ENCODE measurements around the gene ANAPC1.
"Not testable (repeated sequence)": the region's sequence is repeated elsewhere in the genome, so short reads cannot be mapped to it uniquely, and the experiment has no call there.

Gene ANAPC1

DNA sequence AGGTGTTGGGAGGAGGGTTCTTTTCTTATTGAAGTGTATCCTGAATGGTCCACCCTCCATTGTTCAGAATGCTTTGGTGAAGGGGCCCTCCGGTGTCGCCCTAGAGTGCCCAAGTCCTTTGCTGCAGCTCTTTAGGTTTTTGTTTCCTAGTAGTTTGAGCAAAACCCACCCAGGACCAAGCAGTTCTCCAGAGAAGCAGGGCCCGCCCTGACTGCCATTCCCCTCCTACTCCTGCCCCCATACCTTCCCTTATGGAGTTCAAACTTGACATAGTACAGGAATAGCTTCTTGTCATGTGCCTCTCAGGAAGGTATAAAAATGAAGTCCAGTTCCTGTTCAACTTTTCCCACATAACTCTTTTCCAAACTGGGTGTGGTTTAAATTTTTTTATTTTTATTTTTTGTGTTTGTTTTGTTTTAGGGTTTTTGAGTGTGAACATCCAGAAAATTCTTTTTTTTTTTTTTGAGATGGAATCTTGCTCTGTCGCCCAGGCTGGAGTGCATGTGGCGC is 20.0 kb upstream of the ANAPC1 start:
- DNase-seq (ENCODE audit: low read depth), result no peak

DNA sequence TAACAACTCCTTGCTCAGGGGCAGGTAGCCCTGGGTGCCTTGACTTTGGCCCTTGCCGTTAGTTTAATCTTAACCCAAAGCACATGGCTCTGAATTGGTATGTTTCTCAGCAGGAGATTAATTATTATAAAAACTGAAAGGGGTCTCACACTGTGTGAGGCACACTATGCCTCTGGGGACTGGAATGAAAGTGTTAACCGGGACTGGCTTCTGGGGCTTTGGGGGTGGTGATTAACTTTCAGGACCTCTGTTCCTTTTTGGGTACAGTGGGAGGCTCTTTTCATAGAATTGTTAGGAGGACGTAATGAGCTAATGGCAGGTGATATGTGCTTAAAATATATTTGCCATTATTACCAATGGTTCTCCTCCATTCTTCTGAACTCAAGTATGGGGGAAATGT is 19.5 kb upstream of the ANAPC1 start:
- no peak for DNase-seq (ENCODE audit: low read depth)

- peak; percentile 50 for DNase-seq (ENCODE audit: low read depth)
Measured at GRCh38 chr2:111900859-111901258, 16.9 kb upstream of the ANAPC1 start.

- no peak for DNase-seq (ENCODE audit: low read depth)
Measured at GRCh38 chr2:111898703-111899514, 14.9 kb upstream of the ANAPC1 start.

- DNase-seq (ENCODE audit: low read depth), result peak; percentile 31
Measured at GRCh38 chr2:111897924-111898702, 14.1 kb upstream of the ANAPC1 start, which contains the start of gene MERTK. MERTK (plus strand) TSS chr2:111898607; CDS start chr2:111898736, 129 bp downstream.

- no peak for DNase-seq (ENCODE audit: low read depth)
Measured at GRCh38 chr2:111897630-111897923, 13.6 kb upstream of the ANAPC1 start.

GRCh38 chr2:111896576-111896975 is 12.6 kb upstream of the ANAPC1 start:
- DNase-seq (ENCODE audit: low read depth), result no peak

GRCh38 chr2:111896024-111896423 is 12.0 kb upstream of the ANAPC1 start:
- DNase-seq (ENCODE audit: low read depth), result no peak

- DNase-seq (ENCODE audit: low read depth), result no peak
Measured at GRCh38 chr2:111884592-111884964, 585 bp upstream of the ANAPC1 start.

GRCh38 chr2:111872806-111873205 is 11.2 kb downstream of the ANAPC1 start:
- DNase-seq (ENCODE audit: low read depth), result not testable (repeated sequence)

DNA sequence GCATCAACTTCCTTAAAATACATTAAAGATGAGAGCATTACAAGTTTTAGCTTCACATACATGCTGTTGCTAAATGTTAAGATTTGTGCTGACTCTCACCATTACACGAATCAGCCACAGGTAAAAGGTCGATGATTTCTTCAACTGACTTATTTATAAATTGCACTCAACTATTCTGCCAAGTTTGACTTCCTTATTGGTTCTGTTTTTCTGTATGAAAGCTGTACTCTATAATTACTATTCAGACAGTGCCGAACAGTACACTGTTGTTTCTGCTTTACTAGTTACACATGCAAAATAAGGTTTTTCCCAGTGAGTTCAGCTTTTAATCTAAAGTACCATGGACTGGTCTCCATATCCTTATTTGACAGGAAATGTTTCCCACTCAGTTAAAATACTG is 18.9 kb downstream of the ANAPC1 start:
- not testable (repeated sequence) for DNase-seq (ENCODE audit: low read depth)

- DNase-seq (ENCODE audit: low read depth), result not testable (repeated sequence)
Measured at GRCh38 chr2:111860005-111860404, 24.0 kb downstream of the ANAPC1 start.

- not testable (repeated sequence) for DNase-seq (ENCODE audit: low read depth)
Measured at GRCh38 chr2:111852544-111852943, 31.4 kb downstream of the ANAPC1 start.

- DNase-seq (ENCODE audit: low read depth), result peak; percentile 45
Measured at GRCh38 chr2:111850646-111851045, 33.3 kb downstream of the ANAPC1 start.

- DNase-seq (ENCODE audit: low read depth), result peak; percentile 51
Measured at GRCh38 chr2:111839625-111840282, 44.2 kb downstream of the ANAPC1 start.

- not testable (repeated sequence) for DNase-seq (ENCODE audit: low read depth)
Measured at GRCh38 chr2:111838992-111839391, 45.0 kb downstream of the ANAPC1 start.

DNA sequence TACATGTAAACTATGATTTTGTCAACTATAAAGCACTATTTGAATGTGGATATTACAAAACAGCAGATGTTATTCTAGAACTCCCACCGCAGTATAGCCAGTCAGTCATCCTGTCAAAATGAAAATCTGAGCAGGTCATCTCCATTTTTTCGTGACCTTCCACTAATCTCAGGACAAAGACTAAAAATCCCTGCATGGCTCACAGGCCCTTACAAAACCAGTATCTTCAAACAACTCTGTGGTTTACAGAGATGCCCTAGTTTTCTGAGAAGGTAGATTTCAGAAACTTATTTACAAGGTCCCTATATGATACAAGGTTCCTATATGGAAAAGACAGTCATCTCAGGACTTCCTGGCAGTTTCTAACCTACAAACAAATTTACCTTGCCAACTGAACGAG is 49.8 kb downstream of the ANAPC1 start:
- not testable (repeated sequence) for DNase-seq (ENCODE audit: low read depth)

- DNase-seq (ENCODE audit: low read depth), result not testable (repeated sequence)
Measured at GRCh38 chr2:111830479-111830878, 53.5 kb downstream of the ANAPC1 start.

DNA sequence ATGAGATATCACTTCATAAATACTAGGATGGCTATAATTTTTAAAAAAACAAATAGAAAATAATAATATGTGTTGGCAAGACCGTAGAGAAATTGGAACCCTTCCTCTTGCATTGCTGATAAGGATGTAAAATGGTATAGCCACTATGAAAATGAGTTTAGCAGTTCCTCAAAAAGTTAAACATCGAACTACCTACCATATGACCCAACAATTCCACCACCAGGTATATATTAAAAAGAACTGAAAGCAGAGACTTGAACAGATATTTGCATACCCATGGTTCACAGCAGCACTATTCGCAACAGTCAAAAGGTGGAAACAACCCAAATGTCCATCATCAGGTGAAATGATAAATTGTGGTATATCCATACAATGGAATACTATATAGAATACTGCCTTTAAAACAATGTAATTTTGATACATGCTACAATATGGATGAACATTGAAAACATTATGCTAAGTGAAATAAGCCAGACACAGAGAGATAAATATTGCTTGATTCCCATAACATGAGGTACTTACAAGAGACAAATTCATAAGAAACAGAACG is 55.7 kb downstream of the ANAPC1 start:
- DNase-seq (ENCODE audit: low read depth), result not testable (repeated sequence)

GRCh38 chr2:111812970-111813622 is 70.9 kb downstream of the ANAPC1 start:
- DNase-seq (ENCODE audit: low read depth), result not testable (repeated sequence)

DNA sequence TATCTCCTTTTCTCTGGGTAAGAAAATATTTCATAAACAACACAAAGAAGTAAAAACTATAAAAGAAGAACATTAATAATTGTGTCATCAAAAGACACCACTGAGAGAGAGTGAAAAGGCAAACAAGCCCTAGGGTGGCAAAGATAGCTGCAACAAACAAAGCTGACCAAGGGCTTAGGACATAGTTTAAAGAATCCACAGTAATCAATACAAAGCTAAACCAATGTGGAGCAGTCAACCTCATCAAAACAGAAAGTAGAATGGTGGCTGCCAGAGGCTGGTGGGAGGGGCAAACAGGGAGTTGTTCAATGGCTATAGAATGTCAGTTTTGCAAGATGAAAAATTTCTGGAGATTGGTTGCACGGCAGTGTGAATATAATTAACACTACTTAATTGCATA is 93.4 kb downstream of the ANAPC1 start:
- DNase-seq (ENCODE audit: low read depth), result not testable (repeated sequence)

DNA sequence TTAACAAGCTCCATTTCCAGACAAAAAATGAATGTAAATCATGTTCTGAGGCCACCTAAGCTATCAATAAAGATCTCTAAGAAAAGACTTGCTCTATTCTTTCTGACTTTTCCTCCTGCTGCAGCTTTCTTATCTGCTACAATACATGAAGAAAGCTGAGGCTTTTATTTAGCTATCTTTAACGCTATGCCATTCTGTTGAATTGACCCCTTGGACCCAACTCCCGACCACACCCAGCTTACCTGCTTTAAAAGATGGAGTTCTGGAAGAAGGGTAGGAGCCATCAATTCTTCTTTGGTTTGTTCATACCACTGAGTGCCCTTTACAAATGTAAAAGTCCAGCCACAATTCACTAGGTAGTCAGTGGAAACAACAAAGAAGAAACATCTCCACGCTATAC is 99.9 kb downstream of the ANAPC1 start:
- not testable (repeated sequence) for DNase-seq (ENCODE audit: low read depth)

All from iris pigment epithelial cell (primary cell).